Subcutaneous adipose tissue (tissue), 4 donors: ENCODE measurements around the gene NUDT21. TPM values are rescaled to one million over a fixed set of nuclear protein-coding genes. Genes with fewer than 3 reads are reported as not detected.

ENCODE experiments used
- total RNA-seq, 4 donors: library from RNA; depleted of rRNA; stranded (reverse); fragments of >200 nt; gene quantifications; one replicate each; pipeline ENCODE4 v1.1.0, GENCODE V29; 2016
- TF ChIP-seq, protein P1 (sequence below): fragments of 450-650 bp; IDR thresholded peaks from one replicate; pipeline ENCODE4 v1.5.1; 2016; ENCODE audit warnings: low read depth, mild to moderate bottlenecking, control low read depth, antibody characterized with exemption, moderate library complexity

Gene NUDT21
- total RNA-seq, 4 donors from 2014 or later, result 37.1 to 57.2 (median 39.8) TPM

DNA sequence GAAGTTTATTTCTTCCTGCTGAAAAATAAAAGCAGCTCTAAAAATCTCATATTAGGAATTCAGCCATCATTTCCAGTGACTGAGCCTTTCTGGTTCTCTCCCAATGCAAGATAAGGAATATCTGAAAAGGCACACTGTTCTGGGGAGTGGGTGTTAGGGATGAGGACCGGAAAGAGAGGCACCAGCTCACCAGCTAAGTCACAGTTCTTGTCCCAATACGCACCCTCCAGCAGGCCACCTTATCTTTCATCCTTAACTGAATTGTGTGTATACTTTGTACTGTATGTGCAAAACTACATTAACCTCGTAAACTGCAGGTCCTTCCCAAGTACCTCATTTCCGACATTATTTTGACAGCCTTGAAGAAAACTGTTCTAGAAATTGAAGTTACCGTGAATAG, 36.8 kb downstream of the NUDT21 start:
- TF ChIP-seq, protein P1, sequence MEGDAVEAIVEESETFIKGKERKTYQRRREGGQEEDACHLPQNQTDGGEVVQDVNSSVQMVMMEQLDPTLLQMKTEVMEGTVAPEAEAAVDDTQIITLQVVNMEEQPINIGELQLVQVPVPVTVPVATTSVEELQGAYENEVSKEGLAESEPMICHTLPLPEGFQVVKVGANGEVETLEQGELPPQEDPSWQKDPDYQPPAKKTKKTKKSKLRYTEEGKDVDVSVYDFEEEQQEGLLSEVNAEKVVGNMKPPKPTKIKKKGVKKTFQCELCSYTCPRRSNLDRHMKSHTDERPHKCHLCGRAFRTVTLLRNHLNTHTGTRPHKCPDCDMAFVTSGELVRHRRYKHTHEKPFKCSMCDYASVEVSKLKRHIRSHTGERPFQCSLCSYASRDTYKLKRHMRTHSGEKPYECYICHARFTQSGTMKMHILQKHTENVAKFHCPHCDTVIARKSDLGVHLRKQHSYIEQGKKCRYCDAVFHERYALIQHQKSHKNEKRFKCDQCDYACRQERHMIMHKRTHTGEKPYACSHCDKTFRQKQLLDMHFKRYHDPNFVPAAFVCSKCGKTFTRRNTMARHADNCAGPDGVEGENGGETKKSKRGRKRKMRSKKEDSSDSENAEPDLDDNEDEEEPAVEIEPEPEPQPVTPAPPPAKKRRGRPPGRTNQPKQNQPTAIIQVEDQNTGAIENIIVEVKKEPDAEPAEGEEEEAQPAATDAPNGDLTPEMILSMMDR, result no peak

DNA sequence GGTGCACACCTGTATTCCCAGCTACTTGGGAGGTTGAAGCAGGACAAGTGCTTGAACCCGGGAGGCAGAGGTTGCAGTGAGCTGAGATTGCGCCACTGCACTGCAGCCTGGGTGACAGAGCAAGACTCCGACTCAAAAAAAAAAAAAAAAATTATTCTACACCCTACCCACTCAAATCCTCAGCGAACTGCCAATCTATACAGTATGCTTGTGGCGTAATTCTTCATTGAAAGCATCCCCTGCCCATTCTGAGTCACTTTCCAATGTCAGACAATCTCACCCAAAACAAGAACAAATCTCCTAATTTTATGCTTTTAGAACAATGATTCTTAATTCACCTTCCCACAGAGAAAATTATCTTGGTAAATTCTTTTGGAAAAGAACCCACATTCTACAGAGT, 37.8 kb downstream of the NUDT21 start:
- TF ChIP-seq, protein P1, result no peak

DNA sequence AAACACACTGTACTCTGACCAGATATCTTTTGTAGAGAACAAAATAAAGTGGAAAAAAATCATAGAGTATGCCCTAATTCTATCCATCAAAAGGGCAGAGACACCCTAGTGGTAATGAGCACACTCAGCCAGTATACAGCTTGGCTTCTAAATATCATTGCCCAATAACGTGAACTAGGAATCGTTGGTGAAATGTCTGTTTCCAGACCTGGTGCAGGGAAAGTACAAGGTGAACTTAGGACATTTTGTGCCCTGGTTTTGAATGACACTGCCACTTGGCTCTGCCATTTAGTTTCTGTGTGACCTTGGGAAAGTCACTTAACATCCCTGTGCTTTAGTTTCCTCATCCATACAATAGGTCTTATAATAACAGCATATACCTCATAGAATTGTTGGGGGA, 39.5 kb downstream of the NUDT21 start:
- TF ChIP-seq, protein P1, result no peak

DNA sequence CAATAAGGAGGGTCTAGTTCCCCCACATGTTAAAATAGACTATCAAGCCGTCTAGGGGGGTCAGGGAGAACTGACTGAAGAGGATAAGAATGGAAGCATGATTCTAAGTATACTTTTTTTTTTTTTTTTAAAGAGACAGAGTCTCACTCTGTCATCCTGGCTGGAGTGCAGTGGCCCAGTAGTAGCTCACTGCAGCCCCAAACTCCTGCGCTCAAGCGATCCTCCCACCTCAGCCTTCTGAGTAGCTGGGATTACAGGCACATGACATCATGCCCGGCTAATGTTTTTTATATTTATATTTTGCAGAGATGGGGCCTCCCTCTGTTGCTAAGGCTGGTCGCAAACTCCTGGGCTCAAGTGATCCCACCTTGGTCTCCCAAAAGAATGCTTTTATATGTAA, 40.0 kb downstream of the NUDT21 start:
- TF ChIP-seq, protein P1, result no peak

DNA sequence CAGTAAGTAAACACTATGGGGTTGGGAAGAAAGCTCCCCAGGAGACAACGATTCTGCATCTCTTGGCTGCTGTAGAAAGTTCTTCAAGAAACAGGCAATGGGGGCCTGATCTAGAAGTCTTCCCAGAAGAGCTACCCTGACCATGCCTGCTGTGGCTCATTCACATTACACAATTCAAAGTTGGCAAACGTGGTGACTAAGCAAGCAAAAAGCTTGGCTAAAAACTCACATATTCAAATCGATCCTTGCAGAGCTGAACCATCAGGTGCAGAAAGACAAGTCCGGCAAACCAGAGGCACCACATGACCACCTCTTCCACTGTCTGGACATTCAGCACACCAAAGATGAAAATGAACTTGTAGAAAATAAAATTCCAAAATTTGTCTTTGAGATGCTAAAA, 41.9 kb downstream of the NUDT21 start:
- TF ChIP-seq, protein P1, result no peak

DNA sequence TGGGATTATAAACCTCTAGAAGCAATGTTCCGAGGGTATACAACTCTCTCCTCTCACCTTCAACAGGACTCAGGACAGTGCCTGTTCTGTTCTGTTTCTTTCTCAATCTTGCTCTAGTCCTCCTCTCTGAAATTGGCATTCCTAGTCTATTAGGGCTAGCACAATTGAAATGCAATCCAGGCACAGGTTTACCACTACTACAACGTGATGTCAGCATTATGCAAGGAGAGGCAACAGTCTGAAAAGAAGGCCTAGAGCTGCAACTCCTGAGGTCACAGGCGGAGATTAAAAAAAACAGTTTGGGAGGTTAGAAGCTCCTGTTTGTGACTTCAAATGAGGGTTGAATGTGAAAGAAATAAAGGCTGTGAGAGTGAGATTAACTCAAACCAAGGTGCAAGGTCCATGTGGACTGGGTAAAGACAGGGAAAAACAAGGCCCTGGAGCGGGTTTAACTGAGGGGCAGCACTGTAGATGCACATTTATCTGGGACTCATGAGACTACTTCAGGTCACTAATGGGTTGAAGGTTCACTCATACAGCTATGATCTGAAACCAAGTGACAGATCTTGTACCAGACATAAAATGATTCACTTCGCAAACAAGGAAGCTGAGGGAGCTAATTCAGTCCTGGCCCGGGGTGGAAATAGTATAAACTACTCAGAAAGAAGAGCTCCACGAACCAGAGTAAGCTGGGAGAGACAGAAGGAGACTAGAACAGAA, 42.6 kb downstream of the NUDT21 start:
- TF ChIP-seq, protein P1, result no peak

DNA sequence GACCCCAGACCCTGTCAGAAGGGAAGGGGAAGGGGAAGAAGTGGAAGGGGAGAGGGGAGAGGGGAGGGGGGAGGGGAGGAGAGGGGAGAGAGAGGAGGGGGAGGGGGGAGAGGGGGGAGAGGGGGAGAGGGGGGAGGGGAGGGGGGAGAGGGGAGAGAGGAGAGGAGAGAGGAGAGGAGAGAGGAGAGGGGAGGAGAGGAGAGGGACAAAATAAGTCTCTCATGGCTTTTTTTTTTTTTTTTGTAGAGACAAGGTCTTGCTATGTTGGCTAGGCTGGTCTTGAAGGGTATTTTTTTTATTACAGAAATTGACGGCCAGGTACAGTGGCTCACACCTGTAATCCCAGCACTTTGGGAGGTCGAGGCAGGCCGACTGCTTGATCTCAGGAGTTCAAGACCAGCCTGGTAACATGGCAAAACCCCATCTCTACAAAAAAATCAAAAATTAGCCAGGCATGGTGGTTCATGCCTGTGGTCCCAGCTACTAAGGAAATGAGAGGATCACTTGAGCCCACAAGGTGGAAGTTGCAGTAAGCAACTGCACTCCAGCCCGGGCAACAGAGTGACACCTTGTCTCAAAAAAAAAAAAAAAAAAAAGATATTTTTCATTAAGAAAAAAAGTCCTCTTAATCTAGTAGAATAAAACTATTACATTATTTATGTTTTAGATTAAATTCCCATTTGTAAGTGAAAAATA, 45.0 kb downstream of the NUDT21 start:
- TF ChIP-seq, protein P1, result no peak
